GM18861 (cell line): Measurements from ENCODE around the gene INPP4A.

Experiments
- ATAC-seq: cut with Tn5 transposase; IDR thresholded peaks from one replicate; pipeline ENCODE4 v1.9.1; 2021; ENCODE audit not compliant: unreplicated experiment

Gene INPP4A

DNA sequence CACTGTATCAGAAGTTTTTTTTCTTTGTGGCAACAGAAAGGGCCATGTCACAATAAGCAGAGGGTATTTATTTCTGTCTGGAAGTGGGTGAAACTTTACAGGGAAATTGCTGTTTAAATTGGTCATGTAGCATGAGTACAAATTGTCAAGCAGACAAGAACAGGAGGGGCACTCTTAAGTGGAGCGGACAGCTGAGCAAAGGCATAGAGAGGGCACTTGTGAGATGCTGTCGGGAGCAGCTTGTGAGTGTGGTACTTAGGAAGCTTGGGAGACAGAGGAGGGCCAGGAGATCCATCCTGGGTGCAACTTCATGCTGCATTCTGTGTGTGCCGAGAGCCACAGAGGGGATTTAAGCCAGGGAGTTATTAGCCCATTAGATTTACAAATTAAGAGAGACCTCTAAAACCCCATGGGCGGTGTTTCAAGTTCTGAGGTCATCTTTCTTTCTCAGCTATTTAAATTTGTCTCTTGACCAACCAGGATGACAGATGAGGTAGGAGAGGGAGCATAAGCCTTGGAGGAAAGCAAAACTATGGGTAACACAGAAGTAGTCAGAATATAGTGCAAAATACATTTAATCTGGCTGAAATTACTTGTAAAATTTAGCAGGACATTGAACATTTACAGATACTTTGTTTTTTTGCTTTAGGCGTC, 30.4 kb downstream of the INPP4A start:
- no peak for ATAC-seq

DNA sequence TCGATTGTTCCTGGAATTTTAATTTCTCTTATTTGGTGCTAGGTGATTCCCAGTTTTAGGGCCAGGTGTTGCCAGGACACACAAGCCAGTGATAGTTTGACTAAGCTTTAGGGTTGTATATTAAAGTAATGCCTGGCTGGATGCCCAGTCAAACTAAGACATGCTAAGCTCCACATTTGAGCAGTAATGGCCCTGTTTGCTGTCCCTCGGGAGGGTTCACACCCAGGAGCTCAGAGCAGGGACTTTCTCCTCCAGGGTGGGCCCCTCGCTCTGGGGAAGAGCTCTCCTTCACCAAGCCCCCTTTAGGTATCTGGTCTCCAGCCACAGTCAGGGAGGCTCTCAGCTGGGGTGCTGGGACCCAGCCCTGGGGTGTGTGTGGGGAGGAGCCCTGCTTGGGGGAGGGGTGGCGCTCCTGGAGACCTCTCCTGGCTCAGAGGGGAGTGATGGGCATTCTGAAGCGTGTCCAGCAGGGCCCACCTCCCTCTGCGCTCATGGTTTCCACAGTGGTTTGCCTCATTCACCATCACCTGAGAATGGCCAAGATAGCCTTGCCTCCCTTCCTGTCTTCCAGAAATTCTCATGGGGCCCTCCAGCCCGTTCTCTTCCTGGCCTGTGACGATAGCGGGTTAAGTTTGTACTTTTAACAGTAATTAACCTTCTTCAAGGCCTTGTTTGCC, 31.7 kb downstream of the INPP4A start:
- peak; percentile 30 for ATAC-seq

DNA sequence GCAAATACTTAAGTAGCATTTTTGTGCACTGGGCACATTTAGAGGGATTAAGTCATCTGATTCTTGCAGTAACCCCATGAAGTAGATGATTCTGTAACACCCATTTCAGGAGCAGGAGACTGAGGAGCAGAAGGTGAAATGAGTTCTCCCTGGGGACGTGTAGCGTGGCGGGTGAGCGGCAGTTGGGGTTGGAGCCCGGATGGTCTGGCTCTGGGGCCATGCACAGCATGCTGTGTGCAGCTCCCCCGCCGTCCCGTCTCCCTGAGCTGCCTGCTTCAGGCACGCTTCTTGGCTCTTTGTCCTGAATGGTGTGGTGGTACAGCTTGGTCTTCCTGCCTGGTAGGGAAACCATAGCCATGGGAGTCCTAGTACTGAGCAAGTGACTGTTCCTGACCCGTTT, 32.4 kb downstream of the INPP4A start:
- no peak for ATAC-seq

DNA sequence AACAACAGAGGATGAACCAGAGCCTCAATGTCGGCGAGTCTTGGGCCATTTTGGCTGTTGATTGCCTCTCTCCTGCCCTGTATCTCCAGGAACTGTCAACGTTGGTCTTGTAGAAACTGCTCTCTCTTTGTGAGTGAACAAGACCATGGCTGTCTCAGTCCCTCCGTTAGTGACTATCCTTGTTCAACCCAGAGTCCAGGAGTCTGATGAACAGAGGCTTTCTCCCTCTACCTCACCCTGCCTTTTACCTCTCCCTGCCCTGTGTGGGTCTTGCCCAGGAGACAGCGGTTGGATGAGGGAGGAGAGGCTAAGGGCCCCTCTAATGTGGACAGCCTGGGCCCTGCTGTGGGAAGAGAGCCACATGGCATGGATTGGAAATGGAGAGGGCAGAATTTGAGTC, 32.8 kb downstream of the INPP4A start:
- ATAC-seq, result no peak

DNA sequence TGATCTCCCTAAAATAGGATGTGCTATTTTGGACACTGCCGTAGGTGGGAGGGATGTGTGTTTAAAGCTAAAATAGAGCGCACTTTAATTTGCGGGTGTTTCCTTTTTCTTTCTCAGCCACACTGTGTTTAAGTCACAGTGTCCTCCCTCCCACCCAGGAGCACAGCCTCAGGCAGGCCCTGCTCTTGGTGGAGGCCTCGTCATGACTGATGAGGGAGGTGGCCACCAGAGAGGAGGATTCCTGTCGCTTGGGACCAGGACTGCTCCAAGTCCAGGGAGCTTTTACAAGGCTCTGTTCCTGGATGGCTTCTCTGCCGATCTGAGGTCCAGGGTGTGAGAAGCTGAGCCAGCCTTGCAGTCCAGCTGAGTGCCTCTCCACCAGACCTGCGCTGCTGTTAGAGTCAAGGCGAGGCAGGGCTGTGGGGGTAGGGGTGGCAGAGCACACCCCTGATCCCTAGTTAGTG, 33.5 kb downstream of the INPP4A start:
- no peak for ATAC-seq

DNA sequence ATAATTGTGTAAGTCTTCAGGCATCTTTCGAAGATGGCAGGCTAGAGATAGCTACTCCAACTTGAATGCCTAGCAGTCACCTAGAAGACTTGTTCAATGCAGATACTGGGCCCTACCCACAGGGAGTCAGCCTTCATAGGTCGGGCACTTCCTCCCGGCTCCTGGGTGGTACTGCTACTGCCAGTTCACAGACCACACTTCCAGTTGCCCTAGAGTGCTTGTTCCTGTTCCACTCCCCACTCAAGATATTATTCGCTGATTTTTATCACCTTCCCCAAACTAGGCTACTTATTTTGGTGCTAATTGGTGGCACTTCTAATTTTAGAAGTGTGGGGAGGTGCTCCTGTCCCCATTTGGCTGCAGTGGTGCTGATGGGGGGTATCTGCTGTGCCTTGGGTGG, 34.2 kb downstream of the INPP4A start:
- no peak for ATAC-seq

DNA sequence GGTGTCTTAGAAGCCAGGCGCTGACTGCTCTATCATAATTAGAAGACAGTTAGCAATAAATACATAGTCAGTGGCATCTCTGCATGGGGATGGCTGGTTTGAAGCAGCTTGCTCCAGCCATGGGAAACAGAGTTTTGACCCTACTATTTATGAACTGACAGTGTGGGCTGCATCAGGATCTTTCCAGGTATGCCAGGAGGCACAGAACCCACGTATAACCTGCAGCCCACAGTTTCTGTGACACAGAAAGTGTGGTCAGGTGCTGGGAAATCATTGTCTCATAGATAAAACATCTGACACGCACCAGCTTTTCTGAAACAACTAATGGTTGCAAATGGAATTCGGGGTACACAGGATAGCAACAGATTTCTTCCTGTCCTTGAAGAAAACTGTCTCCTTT, 34.7 kb downstream of the INPP4A start:
- ATAC-seq, result no peak

DNA sequence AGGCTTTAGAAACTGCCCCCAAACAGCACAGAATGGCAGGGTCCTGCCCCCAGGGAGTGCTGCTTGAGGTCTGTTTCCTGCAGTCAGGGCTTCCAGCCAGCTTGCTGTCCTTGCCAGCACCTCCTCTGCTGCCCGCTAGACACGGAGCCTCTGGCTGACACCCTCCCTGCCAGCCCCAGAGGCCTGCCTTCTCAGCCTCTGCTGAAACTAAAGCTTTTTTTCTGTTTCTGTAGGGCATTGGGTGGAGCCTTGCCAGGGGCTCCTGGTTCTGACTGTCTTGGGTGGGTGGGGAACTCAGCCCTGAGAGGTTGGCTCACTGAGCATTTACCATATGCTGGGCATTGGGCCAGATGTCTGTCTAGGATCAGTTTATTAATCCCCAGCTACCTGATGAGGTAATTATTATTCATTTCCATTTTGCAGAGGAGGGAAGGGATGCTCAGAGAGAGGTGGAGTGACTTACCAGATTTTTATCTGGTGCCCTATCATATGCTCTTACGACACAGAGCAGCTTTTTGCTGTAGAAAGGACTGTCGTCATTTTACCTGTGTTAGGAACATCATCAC, 35.4 kb downstream of the INPP4A start:
- peak; percentile 37 for ATAC-seq

DNA sequence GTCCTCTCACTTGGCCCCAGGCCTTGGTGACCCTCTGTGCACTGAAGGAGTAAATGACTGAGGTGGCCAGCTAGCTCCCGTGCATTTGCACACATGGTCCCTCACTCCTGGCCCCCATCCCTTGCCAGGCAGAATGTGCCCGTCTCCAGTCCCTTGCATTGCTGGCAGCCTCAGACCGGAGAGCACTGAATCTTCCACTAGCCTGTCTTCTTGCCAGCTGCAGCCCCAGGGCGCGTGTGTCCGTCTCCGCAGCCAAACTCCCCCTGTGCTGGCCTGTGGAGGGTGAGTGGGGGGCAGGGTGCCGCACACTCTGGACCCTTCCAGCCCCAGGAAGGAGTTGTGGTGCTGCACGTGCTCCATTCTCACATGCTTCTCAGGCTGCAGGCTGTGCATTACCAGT, 35.9 kb downstream of the INPP4A start:
- ATAC-seq, result no peak

DNA sequence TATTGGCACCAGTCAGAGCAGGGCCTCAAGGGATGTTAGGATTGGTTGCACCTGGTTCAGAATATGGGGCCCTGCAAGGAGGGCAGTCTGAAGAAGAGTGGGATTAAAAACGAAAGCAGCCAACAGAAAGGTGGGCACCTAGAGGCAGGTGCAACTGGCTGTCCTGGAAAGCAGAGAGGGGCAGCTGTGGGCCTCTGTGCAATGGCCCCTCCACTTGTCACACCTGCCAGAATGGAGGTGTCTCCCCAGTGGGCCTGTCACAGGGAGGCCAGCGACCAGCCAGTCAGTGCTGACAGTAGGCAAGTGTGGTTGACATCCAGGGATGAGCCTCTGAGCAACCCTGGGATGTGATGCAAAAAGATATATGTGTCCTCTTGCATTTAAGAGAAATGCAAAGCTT, 37.7 kb downstream of the INPP4A start:
- ATAC-seq, result no peak

DNA sequence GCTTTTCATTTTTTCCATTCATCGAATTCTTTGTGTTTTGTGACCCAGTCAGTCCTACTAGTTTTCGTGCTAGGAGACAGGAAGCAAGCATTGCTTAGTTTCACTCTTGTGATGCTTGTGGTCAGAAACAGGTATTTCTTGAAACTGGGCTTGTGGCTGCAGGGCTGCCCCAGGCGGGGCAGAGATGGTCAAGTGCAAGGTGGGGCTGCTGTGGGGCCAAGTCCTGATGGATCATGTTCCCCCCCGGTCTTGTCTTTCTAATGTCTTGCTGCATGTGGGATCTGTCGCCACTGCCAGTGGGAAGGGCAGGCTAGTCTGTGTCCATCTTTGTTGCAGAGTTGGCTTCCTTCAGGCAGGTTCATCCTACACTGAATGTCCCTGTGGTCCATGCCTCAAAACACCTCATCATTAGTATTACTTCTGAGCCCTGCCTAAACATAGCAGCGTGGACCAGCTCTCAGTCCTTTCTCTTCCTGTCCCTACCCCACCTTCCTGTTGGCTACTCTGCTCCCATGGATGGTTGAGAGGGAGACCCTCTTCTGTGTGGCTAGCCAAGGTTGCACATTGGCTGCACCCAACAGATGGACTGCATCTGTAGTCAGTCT, 38.7 kb downstream of the INPP4A start:
- peak; percentile 57 for ATAC-seq

DNA sequence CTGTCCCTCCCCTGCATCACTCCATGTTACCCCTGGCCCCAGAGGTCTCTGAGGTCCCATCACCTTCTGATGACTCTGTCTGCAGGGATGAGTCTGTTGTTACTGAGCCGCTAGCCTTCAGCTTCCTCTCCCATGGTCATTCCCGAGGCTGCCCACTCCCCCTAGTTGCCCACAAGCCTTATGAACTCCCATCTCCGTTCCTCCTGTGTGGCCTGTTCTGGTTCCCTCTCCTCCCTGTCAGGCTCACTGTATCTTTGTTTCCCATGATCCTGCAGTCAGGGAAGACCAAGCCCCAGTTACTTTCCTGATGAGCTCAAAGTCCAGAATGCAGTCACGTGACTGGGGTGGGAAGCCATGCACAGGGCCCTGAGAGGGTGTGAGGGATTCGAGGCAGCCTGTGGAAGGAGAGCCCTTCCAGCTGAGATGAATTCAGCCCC, 39.5 kb downstream of the INPP4A start:
- no peak for ATAC-seq

DNA sequence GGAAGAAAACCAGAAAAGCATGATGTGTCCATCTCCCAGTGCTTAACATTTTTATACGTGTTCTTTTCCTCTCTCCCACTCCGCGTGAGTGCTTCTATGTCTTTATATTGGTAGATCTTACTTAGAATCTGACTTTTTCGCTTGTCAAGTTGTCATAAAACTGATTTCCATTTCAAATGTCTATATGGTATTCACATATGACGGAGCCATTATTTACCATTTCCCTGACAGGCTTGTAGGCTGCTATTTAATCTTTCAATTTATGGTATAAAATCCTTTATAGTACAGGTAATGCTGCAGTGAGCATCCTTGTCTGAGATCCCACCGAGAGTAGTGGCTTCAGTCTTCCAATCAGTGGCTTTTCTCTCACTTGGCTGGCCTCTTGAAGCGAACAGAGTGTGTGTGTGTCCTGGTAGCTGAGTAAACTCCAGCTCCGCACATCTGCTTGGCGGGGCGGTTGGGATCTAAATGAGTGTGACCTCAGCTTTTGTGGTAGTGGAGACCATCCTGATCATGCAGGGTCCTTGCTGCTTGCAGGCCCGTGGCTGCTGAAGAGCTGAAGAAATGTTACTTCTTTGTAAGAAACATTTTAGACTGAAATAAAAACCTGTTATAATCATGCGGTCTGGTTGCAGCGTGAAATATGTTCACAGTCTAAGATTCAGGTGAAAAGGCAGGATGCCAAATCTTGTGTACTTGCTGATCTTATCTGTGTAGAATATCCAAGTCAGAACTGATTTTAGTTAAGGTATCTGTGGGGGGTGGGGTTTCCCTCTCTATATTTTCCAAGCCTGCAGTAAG, 40.2 kb downstream of the INPP4A start:
- no peak for ATAC-seq

DNA sequence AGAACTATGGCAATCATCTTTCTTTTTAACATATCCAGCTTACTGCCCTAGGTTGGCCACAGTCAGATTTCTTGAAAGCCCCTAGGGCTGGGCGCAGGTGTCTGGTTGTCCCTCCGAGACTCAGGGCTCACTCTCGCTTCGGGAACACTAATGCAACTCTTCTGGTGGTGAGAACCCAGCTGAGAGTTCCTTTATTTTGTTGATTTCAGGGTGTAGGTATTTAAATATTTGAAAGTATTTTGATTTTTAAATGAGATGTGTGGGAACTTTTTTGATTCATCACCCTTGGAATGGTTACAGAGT, 40.7 kb downstream of the INPP4A start:
- ATAC-seq, result no peak

DNA sequence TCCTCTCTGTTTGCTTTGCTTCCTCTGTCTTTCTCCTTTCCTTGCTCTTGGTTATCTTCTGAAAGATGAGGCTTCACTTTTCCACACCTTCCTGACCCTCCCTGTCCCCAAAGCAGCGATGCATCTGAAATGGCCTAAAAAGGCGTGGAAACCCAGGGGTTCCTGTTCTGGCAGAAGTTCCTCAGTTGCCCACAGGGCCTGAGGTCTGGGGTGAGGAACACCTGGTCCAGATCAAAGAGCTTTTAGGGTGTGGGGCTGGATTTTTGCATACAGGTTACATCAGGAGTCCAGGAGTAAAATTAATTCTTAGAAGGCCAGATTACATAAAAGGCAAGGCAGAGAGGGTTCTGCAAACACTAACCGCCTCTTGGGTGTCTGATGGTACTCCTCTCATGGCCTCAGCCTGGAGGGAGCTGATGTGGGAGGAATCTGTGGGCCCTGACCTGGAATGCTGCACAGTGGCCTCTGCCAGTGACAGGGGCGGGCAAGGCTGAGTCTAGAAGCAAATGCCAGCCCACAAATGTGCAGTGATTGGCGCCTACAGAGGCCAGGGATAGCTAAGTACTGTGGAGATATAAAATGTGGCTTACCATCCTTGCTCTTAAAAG, 41.8 kb downstream of the INPP4A start:
- ATAC-seq, result no peak

DNA sequence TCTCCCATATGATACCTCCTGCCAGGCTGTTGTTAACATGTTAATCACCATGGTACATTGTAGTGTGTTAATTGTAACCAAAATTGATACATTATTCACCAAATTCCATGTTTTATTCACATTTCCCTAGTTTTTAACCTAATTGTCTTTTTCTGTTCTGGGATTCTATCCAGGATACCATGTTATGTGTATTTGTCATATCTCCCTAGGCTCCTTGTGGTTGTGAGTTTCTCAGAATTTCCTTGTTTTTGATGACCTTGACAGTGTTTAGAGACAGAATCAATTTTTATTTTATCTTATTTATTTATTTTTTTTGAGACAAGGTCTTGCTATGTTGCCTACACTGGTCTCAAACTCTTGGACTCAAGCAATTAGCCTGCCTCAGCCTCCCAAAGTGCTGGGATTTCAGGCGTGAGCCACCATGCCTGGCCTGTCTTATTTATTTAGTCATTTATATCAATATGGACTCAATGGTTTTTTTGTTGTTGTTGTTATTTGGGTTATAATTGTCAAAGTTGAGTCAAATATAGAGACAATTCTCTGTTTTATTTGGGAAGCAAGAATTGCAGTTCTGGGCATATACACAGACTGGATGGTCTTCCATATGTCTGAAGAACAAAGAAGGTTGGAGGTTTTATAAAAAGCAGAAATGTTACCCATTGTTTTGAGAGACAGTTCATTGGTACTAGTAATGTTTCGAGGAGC, 42.6 kb downstream of the INPP4A start:
- no peak for ATAC-seq

DNA sequence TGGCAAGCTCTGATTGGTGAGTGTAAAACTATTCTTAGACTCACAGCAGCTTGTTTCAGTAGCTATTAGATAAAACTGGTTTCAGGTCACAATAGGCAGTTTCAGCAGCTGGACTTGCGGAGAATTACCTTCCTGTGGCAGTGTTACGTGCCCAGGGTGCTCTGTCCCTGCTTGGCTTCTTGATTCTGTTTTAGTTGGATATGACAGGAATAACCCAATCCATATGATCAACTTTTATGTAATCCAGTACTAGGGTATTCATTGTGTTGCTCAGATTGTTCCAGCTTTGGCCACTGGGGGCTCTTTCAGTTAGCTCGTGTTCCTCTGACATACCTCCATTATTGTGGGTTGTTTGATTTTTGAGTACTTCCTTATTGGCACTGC, 43.1 kb downstream of the INPP4A start:
- ATAC-seq, result peak; percentile 53

DNA sequence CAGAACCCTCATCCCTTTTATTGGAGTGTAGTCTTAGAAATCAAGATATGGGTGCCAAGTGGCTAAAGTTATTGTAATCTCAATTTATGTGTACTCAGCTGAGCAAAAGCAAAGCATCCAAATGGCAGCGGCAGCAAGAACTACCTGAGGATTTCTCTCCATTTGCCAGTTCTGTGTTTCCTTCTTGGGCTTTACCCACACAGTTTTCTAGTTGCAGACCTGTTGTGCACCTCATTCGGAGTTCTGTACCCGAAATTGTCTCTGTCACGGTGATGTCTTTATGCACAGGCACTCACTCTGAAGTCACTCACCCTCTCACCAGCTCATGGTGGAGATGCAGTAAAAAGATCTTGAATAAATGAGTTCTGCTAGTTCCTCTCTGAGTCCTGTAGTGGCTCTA, 43.6 kb downstream of the INPP4A start:
- ATAC-seq, result no peak

DNA sequence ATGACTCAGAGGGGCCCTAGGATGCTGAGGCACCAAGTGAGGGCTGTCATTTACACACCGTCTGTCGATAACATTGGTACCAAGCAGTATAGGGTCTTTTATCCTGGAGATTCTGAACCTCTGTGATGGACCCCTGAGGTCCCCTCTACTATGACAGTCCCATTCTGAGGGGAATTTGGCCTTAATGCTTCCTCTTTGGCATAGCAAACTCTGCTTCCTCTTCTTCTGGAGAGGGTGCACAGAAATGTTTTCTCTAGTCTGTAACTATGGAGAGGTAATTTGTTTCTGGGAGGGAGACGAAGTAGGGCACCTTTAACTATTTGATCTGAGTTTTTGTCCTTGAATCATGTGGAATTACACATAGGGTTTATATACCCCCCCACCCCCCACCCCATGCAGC, 44.8 kb downstream of the INPP4A start:
- no peak for ATAC-seq
